Osteoblast (primary cell): ENCODE data around the gene SLC12A2. TPM values are rescaled to one million over a fixed set of nuclear protein-coding genes. Genes with fewer than 3 reads are reported as not detected.

Experiments used
- DNase-seq: peaks from one replicate; pipeline ENCODE4 v3.0.0; 2011; ENCODE audit warnings: low spot score, mixed read lengths; ENCODE audit not compliant: insufficient read length; ENCODE audit errors: missing footprints
- H2AFZ ChIP-seq: 2 replicates; pipeline ENCODE4 v1.6.0; 2011; ENCODE audit warnings: mild to moderate bottlenecking, low read length
- H3K27ac ChIP-seq: 2 replicates; pipeline ENCODE4 v1.5.1; 2011; ENCODE audit warnings: mild to moderate bottlenecking, low read depth, low read length, moderate library complexity
- H3K27me3 ChIP-seq: 2 replicates; pipeline ENCODE4 v1.6.0; 2012; ENCODE audit warnings: mild to moderate bottlenecking, control low read depth, inconsistent platforms, low read length, moderate library complexity; ENCODE audit not compliant: insufficient read depth
- H3K36me3 ChIP-seq: 2 replicates; pipeline ENCODE4 v1.5.1; 2011; ENCODE audit warnings: mild to moderate bottlenecking, low read length, control low read depth, moderate library complexity; ENCODE audit not compliant: insufficient read depth
- H3K4me1 ChIP-seq: 2 replicates; pipeline ENCODE4 v1.5.1; 2011; ENCODE audit warnings: mild to moderate bottlenecking, low read length, control low read depth, moderate library complexity; ENCODE audit not compliant: insufficient read depth
- H3K4me2 ChIP-seq: 2 replicates; pipeline ENCODE4 v1.6.0; 2011; ENCODE audit warnings: mild to moderate bottlenecking, low read length; ENCODE audit not compliant: insufficient read depth
- H3K4me3 ChIP-seq: fragments of 200-600 bp; sonication (generic); 3 replicates; pipeline ENCODE4 v1.5.1; 2012; ENCODE audit warnings: mild to moderate bottlenecking, low read length, inconsistent platforms; ENCODE audit not compliant: insufficient read depth
- H3K79me2 ChIP-seq: 2 replicates; pipeline ENCODE4 v1.6.0; 2012; ENCODE audit warnings: mild to moderate bottlenecking, low read length, control low read depth, inconsistent platforms; ENCODE audit not compliant: insufficient read depth
- H3K9me3 ChIP-seq: 2 replicates; pipeline ENCODE4 v1.5.1; 2011; ENCODE audit warnings: low read depth, low read length, control low read depth
- H4K20me1 ChIP-seq: 2 replicates; pipeline ENCODE4 v1.6.0; 2012; ENCODE audit warnings: mild to moderate bottlenecking, low read length, control low read depth; ENCODE audit not compliant: insufficient read depth
- CTCF ChIP-seq: IDR thresholded peaks from 2 replicates; pipeline ENCODE4 v1.5.1; 2011; ENCODE audit warnings: mild to moderate bottlenecking, low read depth, low read length, moderate library complexity; ENCODE audit errors: extremely low read depth
- total RNA-seq: library from RNA; depleted of rRNA; stranded (reverse); fragments of >200 nt; gene quantifications from 2 replicates; pipeline ENCODE4 v1.2.3, GENCODE V29; 2012

The SLC12A2 gene
- total RNA-seq, 1 donor, result 25.3 TPM

DNA sequence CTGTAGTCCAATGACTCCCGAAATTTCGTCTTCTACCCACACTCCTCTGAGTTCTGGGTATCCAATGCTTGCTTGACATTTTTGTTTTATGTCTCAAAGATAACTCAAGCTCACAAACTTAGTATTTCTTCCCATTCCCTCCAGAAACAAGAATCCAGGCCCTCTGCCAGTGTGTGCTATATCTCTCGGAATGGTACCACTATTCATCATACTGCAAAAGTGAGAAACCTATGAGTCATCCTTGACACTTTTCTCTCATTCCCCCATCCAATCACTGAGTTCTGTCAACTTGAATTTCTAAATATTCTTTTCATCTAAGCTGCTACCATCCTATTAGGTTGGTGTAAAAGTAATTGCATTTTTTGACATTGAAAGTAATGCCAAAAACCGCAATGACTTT is 9.8 kb downstream of the SLC12A2 start:
- Histone ChIP-seq H3K4me3 (no peak overlapping the region), H2AFZ (no peak overlapping the region), H3K79me2 (peaks cover 16% of the 10 kb centered on the region), H3K4me2 (no peak overlapping the region), H3K36me3 (no peaks in the 10 kb centered on the region), H3K4me1 (peaks cover 4% of the 10 kb centered on the region), H4K20me1 (no peaks in the 10 kb centered on the region), H3K9me3 (peaks cover 2% of the 10 kb centered on the region), H3K27me3 (no peaks in the 10 kb centered on the region), H3K27ac (no peak overlapping the region)
- DNase-seq, result no peak
- TF ChIP-seq CTCF, result no peak

DNA sequence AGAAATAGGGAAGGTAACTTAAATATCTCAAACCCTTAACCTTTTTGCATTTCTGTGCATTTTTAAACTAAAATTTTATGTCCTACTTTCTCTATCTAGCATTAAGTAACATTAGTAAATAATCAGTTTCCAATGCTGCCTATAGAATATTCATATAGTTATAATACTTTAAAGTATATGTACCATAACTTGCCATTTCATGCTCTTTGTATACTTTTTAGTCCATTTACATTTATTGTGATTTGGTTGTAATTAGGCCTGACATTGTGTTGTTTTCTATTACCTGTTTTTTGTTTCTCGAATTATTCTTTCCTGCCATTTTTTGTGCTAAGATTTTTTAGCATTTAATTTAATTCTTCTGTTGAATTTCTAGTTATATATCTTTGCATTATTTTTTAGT is 13.7 kb downstream of the SLC12A2 start:
- H3K4me2 ChIP-seq, result no peak overlapping the region
- H3K36me3 ChIP-seq, result no peaks in the 10 kb centered on the region
- TF ChIP-seq CTCF, result no peak
- no peaks in the 10 kb centered on the region for H3K27me3 ChIP-seq
- no peaks in the 10 kb centered on the region for H4K20me1 ChIP-seq
- H3K79me2 ChIP-seq, result peaks cover 11% of the 10 kb centered on the region
- H3K9me3 ChIP-seq, result peaks cover 2% of the 10 kb centered on the region
- no peak overlapping the region for H3K4me3 ChIP-seq
- no peak overlapping the region for H3K27ac ChIP-seq
- peaks cover 4% of the 10 kb centered on the region for H3K4me1 ChIP-seq
- DNase-seq, result no peak
- H2AFZ ChIP-seq, result no peak overlapping the region

GRCh38 chr5:128097781-128098180 is 14.2 kb downstream of the SLC12A2 start:
- peaks cover 4% of the 10 kb centered on the region for H3K4me1 ChIP-seq
- no peaks in the 10 kb centered on the region for H3K27me3 ChIP-seq
- no peak overlapping the region for H3K27ac ChIP-seq
- peaks cover 11% of the 10 kb centered on the region for H3K79me2 ChIP-seq
- no peak for DNase-seq
- no peak for TF ChIP-seq CTCF
- H3K4me2 ChIP-seq, result no peak overlapping the region
- H3K36me3 ChIP-seq, result no peaks in the 10 kb centered on the region
- H2AFZ ChIP-seq, result no peak overlapping the region
- H3K4me3 ChIP-seq, result no peak overlapping the region
- H3K9me3 ChIP-seq, result peaks cover 2% of the 10 kb centered on the region
- no peaks in the 10 kb centered on the region for H4K20me1 ChIP-seq

DNA sequence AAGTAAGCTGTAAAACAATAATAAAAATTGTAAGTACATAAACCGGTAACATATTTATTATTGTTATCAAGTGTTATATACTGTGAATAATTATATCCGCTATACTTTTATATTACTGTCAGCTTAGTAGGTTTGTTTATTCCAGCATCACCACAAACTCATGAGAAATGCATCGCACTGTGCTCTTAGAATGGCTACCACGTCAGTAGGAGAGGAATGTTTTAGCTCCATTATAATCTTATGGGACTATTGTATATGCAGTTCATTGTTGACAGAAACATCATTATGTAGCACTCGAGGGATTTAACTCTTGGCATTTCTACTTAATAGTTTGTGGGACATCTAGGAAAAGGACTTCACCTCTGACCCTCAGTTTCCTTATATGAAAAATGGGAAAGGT is 16.4 kb downstream of the SLC12A2 start:
- DNase-seq, result no peak
- Histone ChIP-seq H3K36me3 (no peaks in the 10 kb centered on the region), H4K20me1 (no peaks in the 10 kb centered on the region), H3K4me1 (no peaks in the 10 kb centered on the region), H3K4me3 (no peak overlapping the region), H3K4me2 (no peak overlapping the region), H3K79me2 (peaks cover 11% of the 10 kb centered on the region), H3K27me3 (no peaks in the 10 kb centered on the region), H3K27ac (no peak overlapping the region), H2AFZ (no peak overlapping the region), H3K9me3 (peaks cover 2% of the 10 kb centered on the region)
- TF ChIP-seq CTCF, result no peak
